Hippocampal formation (tissue), 2 donors: Measurements from ENCODE around the gene RGS14.

Experiments used
- DNase-seq, 2 donors: peaks; one replicate each; lab custom pipeline; 2025; lab: John Stamatoyannopoulos, UW

RGS14 gene

GRCh38 chr5:177378884-177379883, 21.5 kb downstream of the RGS14 start:
- DNase-seq, result no peak

GRCh38 chr5:177380805-177381126, 23.0 kb downstream of the RGS14 start:
- DNase-seq, result no peak

- peak in 1 of 2 donors; percentile 39 for DNase-seq
Measured at GRCh38 chr5:177382423-177383029, 24.8 kb downstream of the RGS14 start.

- DNase-seq, result no peak
Measured at GRCh38 chr5:177383181-177383580, 25.5 kb downstream of the RGS14 start.

GRCh38 chr5:177384134-177384533, 26.4 kb downstream of the RGS14 start, which contains the start of gene SLC34A1:
SLC34A1 (plus strand) TSS chr5:177384434; CDS start chr5:177385742, 1,308 bp downstream.
- no peak for DNase-seq

- DNase-seq, result no peak
Measured at GRCh38 chr5:177385720-177386119, 28.0 kb downstream of the RGS14 start.

- DNase-seq, result no peak
Measured at GRCh38 chr5:177386542-177386941, 28.8 kb downstream of the RGS14 start.

- DNase-seq, result no peak
Measured at GRCh38 chr5:177387405-177387804, 29.7 kb downstream of the RGS14 start.

GRCh38 chr5:177388521-177389052, 30.9 kb downstream of the RGS14 start:
- DNase-seq, result no peak

- DNase-seq, result no peak
Measured at GRCh38 chr5:177389241-177390169, 31.8 kb downstream of the RGS14 start.

- peak; percentile 54 to 71 for DNase-seq
Measured at GRCh38 chr5:177390363-177391300, 32.9 kb downstream of the RGS14 start.

GRCh38 chr5:177392765-177393164, 35.0 kb downstream of the RGS14 start:
- DNase-seq, result no peak

- no peak for DNase-seq
Measured at GRCh38 chr5:177393206-177393765, 35.6 kb downstream of the RGS14 start.

GRCh38 chr5:177393990-177394389, 36.3 kb downstream of the RGS14 start:
- DNase-seq, result no peak

GRCh38 chr5:177396078-177396477, 38.4 kb downstream of the RGS14 start:
- no peak for DNase-seq

- no peak for DNase-seq
Measured at GRCh38 chr5:177396807-177397206, 39.1 kb downstream of the RGS14 start.

GRCh38 chr5:177397875-177398390, 40.2 kb downstream of the RGS14 start:
- no peak for DNase-seq

- DNase-seq, result no peak
Measured at GRCh38 chr5:177399997-177400868, 42.5 kb downstream of the RGS14 start, which contains the start of gene PFN3. PFN3 (minus strand) TSS chr5:177400661; CDS start chr5:177400576, 85 bp downstream.
